Stimulated activated naive CD4-positive, alpha-beta T cell treated with Interleukin-2 at 50 U/mL for 16 hours (primary cell): ENCODE results near the gene ACTR3C.
A peak's percentile ranks its signal among the peaks of the same experiment; 100 is the strongest.

ENCODE experiments used
- DNase-seq: peaks from one replicate; lab custom pipeline; 2025; lab: John Stamatoyannopoulos, UW

ACTR3C gene

DNA sequence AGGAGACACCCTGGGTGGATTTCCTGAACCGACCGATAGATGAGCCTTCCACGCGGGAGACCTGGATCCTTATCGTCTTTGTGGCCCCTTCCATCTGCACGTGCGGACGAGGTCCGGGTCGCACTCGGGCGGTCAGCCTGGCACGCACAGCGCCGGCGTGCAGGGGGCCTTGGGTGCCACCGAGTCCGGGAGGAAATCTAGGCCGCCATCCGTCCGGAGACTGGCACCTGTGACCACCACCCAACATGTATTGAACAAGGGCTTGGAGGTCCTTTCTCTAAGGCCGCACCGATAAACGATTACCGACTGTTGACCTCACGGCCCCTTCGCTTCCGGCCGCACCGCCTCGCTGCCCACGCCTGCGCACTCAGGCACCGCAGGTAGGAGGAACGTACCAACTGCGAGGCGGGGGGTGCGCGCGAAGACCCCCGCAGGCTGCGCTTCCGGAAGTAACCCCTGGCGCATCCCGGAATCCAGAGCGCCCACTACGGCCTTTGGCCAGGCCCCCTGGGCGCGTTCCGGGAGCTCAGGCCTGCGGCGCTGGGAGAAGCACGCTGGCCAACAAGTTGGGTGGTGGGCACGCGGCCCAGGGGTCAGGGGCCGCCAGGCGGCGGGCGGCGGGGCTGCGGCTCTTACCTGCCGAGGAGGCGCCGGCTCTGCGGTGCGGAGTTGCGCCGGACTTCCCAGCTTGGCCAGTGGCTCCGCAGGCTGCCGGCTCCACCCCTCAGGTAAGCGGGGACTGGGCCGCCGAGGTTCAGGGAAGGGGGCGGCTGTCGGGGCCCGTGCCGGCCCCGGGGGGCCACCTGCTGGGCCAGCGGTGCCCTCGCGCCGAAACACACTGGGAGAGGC is at the start of gene ACTR3C, which contains the start of gene LRRC61:
TSS of gene ACTR3C (minus strand) at position 713 of the 849 bp plus-strand sequence. CDS start 28,249 bp downstream, outside the sequence.
TSS of gene LRRC61 (plus strand) at position 523 of the 849 bp plus-strand sequence. CDS start 13,507 bp downstream, outside the sequence.
- DNase-seq, result peak; percentile 50

DNA sequence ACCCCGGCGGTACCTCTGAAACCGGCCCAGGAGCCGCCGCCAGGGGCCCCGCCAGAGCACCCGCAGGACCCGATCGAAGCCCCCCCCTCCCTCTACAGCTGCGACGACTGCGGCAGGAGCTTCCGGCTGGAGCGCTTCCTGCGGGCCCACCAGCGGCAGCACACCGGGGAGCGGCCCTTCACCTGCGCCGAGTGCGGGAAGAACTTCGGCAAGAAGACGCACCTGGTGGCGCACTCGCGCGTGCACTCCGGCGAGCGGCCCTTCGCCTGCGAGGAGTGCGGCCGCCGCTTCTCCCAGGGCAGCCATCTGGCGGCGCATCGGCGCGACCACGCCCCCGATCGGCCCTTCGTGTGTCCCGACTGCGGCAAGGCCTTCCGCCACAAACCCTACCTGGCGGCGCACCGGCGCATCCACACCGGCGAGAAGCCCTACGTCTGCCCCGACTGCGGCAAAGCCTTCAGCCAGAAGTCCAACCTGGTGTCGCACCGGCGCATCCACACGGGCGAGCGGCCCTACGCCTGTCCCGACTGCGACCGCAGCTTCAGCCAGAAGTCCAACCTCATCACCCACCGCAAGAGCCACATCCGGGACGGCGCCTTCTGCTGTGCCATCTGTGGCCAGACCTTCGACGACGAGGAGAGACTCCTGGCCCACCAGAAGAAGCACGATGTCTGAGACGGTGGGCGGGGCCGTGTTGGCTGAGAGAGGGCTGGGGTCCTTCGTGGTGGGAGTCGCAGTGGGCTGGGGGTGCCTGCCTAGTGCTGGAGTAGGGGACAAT is 49.1 kb upstream of the ACTR3C start:
- DNase-seq, result no peak

DNA sequence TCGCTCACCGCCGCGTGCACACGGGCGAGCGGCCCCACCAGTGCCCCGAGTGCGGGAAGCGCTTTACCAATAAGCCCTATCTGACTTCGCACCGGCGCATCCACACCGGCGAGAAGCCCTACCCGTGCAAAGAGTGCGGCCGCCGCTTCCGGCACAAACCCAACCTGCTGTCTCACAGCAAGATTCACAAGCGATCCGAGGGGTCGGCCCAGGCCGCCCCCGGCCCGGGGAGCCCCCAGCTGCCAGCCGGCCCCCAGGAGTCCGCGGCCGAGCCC is 48.6 kb upstream of the ACTR3C start:
- no peak for DNase-seq

DNA sequence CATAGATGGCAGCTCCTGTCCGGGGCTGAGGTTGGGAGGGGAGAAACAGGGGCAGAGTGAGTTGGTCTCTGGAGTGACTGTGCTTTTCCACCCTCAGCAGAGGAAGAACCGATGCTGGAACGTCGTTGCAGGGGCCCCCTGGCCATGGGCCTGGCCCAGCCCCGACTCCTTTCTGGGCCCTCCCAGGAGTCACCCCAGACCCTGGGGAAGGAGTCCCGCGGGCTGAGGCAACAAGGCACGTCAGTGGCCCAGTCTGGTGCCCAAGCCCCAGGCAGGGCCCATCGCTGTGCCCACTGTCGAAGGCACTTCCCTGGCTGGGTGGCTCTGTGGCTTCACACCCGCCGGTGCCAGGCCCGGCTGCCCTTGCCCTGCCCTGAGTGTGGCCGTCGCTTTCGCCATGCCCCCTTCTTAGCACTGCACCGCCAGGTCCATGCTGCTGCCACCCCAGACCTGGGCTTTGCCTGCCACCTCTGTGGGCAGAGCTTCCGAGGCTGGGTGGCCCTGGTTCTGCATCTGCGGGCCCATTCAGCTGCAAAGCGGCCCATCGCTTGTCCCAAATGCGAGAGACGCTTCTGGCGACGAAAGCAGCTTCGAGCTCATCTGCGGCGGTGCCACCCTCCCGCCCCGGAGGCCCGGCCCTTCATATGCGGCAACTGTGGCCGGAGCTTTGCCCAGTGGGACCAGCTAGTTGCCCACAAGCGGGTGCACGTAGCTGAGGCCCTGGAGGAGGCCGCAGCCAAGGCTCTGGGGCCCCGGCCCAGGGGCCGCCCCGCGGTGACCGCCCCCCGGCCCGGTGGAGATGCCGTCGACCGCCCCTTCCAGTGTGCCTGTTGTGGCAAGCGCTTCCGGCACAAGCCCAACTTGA is 48.0 kb upstream of the ACTR3C start:
- DNase-seq, result no peak

DNA sequence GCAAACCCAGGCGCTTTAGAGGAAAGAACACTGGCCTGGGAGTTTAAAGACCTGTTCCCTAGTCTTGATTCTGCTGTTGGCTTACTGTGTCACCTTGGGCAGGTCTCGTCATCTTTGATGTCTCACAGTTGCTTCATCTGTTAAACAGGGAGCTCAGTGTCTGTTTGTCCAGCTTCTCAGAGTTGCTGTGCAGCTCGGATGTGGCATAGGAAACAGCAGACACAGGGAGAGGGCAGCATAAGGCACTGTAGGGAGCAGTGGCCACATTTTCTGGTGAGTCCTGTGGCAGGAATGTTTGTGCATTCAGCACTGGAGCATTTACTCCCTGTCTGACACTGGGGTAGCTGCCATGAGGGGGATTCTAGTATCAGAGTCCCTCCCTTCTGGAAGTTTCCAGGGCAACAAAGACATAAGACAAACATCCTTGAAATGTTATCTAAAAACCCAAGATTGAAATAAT is 47.3 kb upstream of the ACTR3C start:
- no peak for DNase-seq

DNA sequence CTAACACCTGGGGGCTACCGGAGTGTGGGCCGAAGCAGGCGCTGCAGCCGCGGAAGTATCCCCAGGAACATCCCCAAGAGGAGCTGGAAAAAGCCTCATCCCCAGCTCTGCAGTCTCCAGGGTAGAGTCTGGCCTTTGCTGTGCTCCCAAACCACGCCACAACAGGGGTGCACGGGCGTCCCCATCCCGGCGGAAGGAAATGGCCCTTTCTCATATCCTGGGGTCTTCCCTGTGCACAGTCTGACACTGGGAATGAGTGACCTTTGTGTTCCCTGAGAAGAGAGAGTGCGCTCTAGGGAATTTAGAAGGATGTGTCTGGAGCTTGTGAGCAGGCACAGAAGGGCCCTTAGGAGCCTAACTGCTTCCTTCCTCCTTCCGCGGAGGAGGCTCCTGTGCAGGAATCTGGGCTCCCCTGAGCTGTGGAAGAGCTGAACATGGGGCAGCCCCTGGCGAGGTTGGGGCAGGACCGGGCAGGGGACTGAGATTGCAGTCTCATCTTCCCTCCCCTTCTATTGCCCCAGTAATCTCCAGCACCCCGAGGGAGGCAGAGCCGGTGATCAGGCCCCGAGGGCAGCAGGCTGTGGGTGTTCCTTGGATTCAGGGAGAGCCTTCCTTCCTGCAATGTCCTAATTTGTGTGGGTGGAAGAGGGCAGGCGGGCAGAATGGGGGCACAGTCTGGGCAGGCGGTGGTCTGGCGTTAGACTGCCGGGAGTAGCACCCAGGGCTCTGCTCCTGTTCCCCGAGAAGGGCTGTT is 46.6 kb upstream of the ACTR3C start:
- no peak for DNase-seq

DNA sequence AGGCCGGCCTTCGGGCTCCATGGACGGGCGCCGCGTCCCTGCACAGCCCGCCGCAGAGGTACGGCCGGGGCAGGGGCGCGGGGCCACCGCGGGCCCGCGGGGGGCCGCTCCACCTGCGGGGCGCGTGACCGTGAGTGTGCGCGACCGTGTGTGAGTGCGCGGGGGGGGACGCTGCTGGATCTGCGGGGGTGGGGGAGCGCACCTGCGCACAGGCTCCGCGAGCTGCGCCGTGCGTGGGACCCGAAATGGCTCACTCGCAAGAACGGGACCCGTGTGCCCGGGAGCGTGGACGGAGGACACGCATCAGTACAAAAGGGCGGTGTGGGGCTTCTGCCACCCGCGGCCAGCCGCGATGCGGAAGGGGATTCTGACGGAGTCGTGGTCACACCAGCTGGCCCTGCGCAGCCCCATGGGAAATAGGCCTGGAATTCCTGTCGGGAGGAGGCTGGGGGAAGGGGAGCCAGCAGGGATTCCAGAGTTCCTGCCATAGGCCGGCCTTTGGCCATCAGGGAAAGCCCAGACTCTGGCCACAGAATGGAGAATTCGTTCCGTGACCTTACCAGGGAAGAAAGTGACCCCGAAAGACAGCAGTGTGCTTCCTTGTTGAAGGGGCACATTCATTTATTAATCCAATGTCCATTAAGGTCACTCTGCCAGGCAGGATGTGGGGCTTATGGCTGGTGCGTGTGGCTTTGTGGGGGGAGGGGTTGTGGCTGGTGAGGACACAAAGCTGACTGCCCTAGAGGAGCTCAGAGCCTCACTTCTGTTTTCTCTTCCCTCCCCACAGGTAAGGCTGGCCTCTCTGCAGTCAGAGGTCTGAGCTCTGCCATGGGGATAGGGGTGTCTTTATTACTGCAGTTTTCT is 45.8 kb upstream of the ACTR3C start:
- peak; percentile 73 for DNase-seq

DNA sequence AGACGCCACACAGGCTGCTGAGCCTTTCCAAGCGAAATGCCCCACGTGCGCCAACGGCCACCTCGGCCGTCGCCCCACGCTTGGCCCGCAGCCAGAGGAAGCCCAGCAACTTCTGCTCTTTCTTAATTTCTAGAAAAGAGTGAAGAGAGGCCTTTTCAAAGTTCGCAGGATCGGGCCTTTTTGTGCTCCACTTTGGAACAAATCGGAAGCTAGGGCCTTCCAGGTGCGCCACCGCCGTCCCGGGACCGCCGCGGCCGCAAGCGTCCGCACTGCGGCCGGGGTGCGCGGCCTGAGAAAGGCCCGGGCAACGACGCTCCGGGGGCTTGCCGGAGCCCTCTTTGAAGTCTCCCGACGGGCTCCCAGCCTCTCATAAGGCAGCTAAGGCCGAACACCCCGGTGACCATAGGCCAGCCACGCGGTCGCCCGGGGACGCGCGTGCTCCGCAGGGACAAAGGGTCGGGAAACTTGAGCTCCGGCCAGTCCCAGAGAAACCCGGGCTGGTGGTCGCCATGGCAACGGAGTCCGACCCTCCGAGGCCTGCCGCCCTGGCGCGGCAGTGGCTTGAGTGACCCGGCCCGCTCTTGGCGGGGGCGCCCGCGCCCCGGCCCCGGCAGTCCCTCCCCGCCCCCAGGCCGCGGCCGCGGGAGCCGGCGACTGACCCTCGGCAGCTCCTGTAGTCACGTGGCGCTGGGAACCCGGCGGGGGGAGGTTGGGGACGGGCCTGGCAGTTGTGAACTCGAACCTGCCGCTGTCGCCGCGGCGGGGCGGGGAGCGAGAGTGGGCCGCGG is 44.9 kb upstream of the ACTR3C start, which contains the start of gene REPIN1:
TSS of gene REPIN1 (plus strand) at position 727 of the 788 bp plus-strand sequence. CDS start 890 bp downstream, outside the sequence.
- DNase-seq, result peak; percentile 72

DNA sequence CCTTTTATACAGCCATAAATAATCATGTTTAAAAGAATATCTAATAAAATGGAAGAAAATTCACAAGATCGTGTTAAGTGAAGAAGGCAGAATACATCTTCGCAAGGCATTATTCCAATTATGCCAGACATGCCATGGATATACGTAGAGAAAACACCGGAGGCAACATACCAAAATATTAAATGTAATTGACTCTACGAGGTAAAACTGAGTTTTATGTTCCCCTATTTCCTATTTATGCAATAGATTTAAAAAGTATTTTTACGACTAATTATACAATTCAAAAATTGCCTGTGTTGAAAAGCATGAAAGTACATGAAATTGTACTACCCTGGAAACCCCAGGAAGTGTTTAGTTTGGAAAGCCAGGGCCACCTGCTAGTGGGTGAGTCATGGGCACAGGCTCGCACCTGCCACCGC is 44.3 kb upstream of the ACTR3C start:
- no peak for DNase-seq

DNA sequence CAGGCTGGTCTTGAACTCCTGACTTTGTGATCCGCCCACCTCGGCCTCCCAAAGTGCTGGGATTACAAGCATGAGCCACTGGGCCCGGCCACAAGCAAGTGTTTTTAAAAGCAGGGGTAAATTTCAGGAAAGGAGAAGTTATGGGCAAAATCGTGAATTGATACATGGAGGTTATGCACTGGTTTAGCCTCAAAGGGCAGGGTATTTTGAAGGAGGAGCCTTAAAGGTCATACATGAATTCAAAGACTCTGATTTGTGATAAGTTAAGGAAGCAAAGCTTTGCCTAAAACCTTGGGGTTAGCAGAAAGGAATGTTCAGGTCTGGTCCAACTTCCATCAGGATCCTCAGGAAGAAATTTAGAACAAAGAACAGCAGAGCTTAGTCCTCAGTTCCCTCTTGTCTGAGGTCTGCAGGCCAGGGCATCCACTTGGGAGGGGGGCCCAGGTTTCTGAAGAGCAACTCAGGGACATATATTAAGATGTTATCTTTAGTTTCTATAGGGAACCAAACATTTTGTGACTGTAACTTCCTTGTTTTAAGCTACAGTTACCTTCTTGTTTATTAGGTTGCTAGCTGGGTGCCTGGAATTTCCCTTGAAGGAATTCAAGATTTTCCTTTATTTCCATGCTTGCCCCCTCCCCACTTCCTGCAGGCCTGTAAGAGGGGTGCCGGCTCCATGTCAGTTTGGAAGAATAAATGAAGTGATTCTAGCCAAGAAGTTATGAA is 42.5 kb upstream of the ACTR3C start:
- no peak for DNase-seq

DNA sequence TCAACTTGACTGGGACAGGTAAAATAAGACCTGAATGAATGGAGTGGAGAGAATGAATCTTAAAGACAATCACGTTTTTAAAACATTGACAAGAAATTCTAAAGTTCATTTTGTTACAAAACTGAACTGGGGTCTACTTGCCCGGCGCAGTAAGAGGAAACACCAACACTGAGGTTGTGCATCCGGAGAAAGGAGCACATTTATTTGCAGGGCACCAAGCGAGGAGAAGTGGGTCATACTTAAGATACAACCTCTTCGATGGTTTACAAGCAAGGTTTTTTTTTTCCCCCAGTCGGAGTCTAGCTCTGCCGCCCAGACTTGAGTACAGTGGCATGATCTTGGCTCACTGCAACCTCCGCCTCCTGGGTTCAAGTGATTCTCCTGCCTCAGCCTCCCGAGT is 41.8 kb upstream of the ACTR3C start:
- DNase-seq, result no peak

DNA sequence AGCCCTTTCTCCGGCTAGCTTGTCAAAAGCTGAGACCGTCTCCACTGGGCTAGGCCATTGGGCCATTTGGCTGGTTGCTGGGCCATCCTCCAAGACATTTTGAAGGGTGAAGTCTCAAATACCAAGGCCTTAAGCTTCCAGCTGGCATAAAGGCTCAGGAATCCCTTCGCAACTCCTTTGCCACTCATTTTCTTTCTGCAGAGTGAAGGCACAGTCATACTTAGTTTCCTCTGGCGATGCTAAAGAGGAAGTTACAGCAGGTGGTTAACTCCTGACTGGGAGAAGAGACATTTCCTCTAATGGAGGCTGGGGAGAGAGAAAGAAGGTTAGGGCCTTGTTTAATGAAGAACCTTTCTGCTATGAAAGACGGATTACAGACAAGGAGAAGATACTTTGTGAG is 40.5 kb upstream of the ACTR3C start:
- no peak for DNase-seq

DNA sequence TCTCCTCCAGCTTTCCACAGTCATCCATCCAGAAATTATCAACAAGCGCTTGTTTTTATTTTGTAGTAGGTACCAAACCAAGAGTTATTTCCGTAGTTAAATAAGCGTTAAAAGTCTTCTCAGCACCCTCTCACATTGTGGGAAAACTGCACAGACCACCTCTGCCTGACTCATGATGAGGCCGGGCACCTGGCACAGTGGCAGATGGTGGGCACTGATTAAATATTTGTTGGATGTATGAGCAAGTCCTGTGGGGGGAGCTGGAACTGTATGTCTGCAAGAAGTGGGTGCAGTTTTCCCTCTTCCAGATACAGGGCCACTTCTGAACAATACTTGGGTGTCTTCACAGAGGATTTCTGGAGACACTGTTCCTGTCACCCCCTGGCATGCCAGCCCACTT is 40.0 kb upstream of the ACTR3C start:
- no peak for DNase-seq

DNA sequence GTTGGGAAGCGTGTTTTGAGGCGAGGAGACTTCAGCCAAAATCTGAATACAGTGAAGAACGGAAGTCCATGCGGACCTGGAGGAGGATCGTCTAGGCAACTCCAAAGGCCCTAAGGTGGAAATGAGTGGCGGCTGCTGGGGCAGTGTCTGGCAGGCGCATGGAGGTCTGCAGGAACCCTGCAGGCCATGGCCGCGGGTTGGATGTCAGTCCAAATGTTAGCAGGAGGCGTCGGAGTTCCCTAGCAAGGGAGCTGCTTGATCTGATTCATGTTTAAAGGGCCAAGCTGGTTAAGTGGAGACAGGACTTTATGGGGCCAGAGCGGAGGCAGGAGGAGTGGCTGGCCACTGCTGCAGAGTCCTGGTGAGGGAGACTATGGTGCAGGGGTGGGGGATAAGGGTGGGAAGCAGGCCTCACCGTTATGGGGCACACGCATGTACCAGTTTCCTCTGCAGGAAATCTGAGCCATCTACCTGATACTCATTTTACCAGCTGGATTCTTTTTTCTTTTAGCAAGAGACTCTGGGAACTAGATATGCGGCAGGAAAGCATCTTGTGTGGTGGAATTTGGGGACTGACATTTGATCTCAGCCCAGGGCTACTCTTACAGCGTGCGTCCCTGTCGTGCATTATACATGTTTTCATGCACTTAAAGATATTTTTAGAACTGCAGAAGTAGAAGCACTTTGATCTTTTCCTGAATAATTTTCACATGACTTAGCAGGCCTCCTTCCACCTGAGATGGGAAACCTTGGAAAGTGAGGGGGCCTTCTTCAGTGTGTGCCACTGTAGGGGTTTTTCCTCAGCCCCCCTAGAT is 38.7 kb upstream of the ACTR3C start:
- DNase-seq, result no peak

DNA sequence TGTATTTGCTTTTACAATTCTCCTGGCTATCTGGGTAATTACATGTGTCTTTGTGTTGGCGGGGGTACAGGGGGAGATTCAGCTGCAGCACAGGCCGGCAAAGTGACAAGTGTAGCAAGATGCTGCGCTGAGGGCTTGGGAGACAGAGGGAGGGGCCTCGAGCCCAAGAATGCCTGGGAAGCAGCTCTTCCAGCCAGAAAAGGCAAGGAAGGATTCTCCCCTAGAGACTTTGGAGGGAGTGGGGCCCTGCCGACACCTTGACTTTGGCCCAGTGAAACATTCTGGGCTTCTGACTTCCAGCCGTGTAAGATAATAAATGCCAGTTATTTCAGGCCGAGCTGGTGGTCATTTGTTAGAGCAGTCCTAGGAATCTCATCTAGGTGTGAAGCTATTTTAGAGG is 38.1 kb upstream of the ACTR3C start:
- no peak for DNase-seq

DNA sequence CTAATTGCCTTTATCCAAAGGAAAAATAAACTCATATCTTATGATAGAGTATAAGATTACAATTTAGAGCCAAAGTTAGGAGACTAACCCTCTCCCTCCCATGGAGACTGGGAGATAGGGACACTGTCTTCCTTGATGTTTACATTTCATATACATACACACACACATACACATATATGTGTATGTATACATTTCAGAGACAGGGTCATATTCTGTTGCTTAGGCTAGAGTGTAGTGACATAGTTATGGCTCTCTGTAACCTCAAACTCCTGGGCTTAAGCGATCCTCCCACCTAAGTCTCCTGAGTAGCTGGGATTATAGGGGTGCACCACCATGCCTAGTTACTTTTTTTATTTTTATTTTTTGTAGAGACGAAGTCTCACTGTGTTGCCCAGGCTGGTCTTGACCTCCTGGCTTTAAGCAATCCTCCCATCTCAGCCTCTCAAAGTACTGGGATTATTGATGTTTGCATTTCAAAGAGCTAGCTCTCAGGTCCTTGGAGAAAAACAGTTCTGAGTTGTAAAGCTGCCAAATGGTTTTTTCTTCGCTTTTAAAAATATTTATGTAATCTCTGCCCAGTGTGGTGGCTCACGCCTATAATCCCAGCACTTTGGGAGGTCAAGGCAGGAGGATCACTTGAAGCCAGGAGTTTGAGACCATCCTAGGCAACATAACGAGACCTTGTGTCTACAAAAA is 37.2 kb upstream of the ACTR3C start:
- no peak for DNase-seq

DNA sequence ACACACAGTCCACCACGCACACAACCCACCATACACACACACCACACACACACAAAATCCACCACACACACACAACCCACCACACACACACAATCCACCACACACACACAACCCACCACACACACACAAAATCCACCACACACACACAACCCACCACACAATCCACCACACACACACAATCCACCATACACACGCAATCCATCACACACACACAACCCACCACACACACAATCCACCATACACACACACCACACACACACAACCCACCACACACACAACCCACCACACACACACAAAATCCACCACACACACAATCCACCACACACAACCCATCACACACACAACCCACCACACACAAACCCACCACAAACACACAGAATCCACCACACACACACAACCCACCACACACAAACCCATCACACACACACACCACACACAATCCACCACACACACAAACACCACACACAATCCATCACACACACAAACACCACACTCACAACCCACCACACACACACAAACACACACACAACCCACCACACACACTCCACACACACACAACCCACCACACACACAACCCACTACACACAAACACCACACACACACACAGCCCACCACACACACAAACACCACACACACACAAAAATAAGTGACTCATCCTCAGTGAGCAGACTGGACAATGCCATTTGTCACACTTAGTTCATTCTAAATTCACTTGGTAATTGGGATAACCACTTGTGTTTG is 36.4 kb upstream of the ACTR3C start:
- DNase-seq, result no peak
